Osteoblast (primary cell): ENCODE measurements around the gene SSRP1. TPM values are rescaled to one million over a fixed set of nuclear protein-coding genes. Genes with fewer than 3 reads are reported as not detected.

Source experiments
- DNase-seq: peaks from one replicate; pipeline ENCODE4 v3.0.0; 2011; ENCODE audit warnings: low spot score, mixed read lengths; ENCODE audit not compliant: insufficient read length; ENCODE audit errors: missing footprints
- H2AFZ ChIP-seq: 2 replicates; pipeline ENCODE4 v1.6.0; 2011; ENCODE audit warnings: mild to moderate bottlenecking, low read length
- H3K27ac ChIP-seq: 2 replicates; pipeline ENCODE4 v1.5.1; 2011; ENCODE audit warnings: mild to moderate bottlenecking, low read depth, low read length, moderate library complexity
- H3K27me3 ChIP-seq: 2 replicates; pipeline ENCODE4 v1.6.0; 2012; ENCODE audit warnings: mild to moderate bottlenecking, control low read depth, inconsistent platforms, low read length, moderate library complexity; ENCODE audit not compliant: insufficient read depth
- H3K36me3 ChIP-seq: 2 replicates; pipeline ENCODE4 v1.5.1; 2011; ENCODE audit warnings: mild to moderate bottlenecking, low read length, control low read depth, moderate library complexity; ENCODE audit not compliant: insufficient read depth
- H3K4me1 ChIP-seq: 2 replicates; pipeline ENCODE4 v1.5.1; 2011; ENCODE audit warnings: mild to moderate bottlenecking, low read length, control low read depth, moderate library complexity; ENCODE audit not compliant: insufficient read depth
- H3K4me2 ChIP-seq: 2 replicates; pipeline ENCODE4 v1.6.0; 2011; ENCODE audit warnings: mild to moderate bottlenecking, low read length; ENCODE audit not compliant: insufficient read depth
- H3K4me3 ChIP-seq: fragments of 200-600 bp; sonication (generic); 3 replicates; pipeline ENCODE4 v1.5.1; 2012; ENCODE audit warnings: mild to moderate bottlenecking, low read length, inconsistent platforms; ENCODE audit not compliant: insufficient read depth
- H3K79me2 ChIP-seq: 2 replicates; pipeline ENCODE4 v1.6.0; 2012; ENCODE audit warnings: mild to moderate bottlenecking, low read length, control low read depth, inconsistent platforms; ENCODE audit not compliant: insufficient read depth
- H3K9me3 ChIP-seq: 2 replicates; pipeline ENCODE4 v1.5.1; 2011; ENCODE audit warnings: low read depth, low read length, control low read depth
- H4K20me1 ChIP-seq: 2 replicates; pipeline ENCODE4 v1.6.0; 2012; ENCODE audit warnings: mild to moderate bottlenecking, low read length, control low read depth; ENCODE audit not compliant: insufficient read depth
- CTCF ChIP-seq: IDR thresholded peaks from 2 replicates; pipeline ENCODE4 v1.5.1; 2011; ENCODE audit warnings: mild to moderate bottlenecking, low read depth, low read length, moderate library complexity; ENCODE audit errors: extremely low read depth
- total RNA-seq: library from RNA; depleted of rRNA; stranded (reverse); fragments of >200 nt; gene quantifications from 2 replicates; pipeline ENCODE4 v1.2.3, GENCODE V29; 2012

SSRP1 gene
- total RNA-seq, 1 donor = 55.4 TPM

GRCh38 chr11:57377107-57377506 lies 41.4 kb upstream of the SSRP1 start:
- Histone ChIP-seq H3K4me3 (no peak overlapping the region), H3K4me1 (no peaks in the 10 kb centered on the region), H3K27ac (no peak overlapping the region), H3K79me2 (no peaks in the 10 kb centered on the region), H3K36me3 (no peaks in the 10 kb centered on the region), H2AFZ (no peak overlapping the region), H4K20me1 (no peaks in the 10 kb centered on the region), H3K9me3 (no peaks in the 10 kb centered on the region), H3K4me2 (no peak overlapping the region), H3K27me3 (no peaks in the 10 kb centered on the region)
- no peak for TF ChIP-seq CTCF
- DNase-seq = no peak

- Histone ChIP-seq H3K27ac (no peak overlapping the region), H4K20me1 (no peaks in the 10 kb centered on the region), H3K4me3 (no peak overlapping the region), H3K27me3 (no peaks in the 10 kb centered on the region), H3K4me2 (no peak overlapping the region), H3K9me3 (no peaks in the 10 kb centered on the region), H2AFZ (no peak overlapping the region), H3K4me1 (no peaks in the 10 kb centered on the region), H3K36me3 (no peaks in the 10 kb centered on the region), H3K79me2 (no peaks in the 10 kb centered on the region)
- no peak for TF ChIP-seq CTCF
- DNase-seq = no peak
Observed at GRCh38 chr11:57376095-57377090, 40.7 kb upstream of the SSRP1 start.

- Histone ChIP-seq H3K27ac (no peak overlapping the region), H3K4me1 (peaks cover under 1% of the 10 kb centered on the region), H3K4me2 (no peak overlapping the region), H3K36me3 (no peaks in the 10 kb centered on the region), H3K27me3 (no peaks in the 10 kb centered on the region), H2AFZ (no peak overlapping the region), H3K79me2 (no peaks in the 10 kb centered on the region), H3K4me3 (no peak overlapping the region), H4K20me1 (no peaks in the 10 kb centered on the region), H3K9me3 (no peaks in the 10 kb centered on the region)
- no peak for DNase-seq
- no peak for TF ChIP-seq CTCF
Observed at GRCh38 chr11:57375490-57375889, 39.8 kb upstream of the SSRP1 start.

GRCh38 chr11:57374966-57375365 lies 39.3 kb upstream of the SSRP1 start:
- H3K4me2 ChIP-seq = no peak overlapping the region

More at GRCh38 chr11:57374966-57375365, 39.3 kb upstream of the SSRP1 start:
- Histone ChIP-seq H3K27ac (no peak overlapping the region), H3K36me3 (no peaks in the 10 kb centered on the region), H2AFZ (no peak overlapping the region), H3K4me3 (no peak overlapping the region), H3K27me3 (no peaks in the 10 kb centered on the region), H3K79me2 (no peaks in the 10 kb centered on the region), H3K9me3 (no peaks in the 10 kb centered on the region), H3K4me1 (peaks cover 5% of the 10 kb centered on the region), H4K20me1 (no peaks in the 10 kb centered on the region)
- no peak for TF ChIP-seq CTCF
- no peak for DNase-seq
